K562 (cell line): Measurements from ENCODE around the gene CCR2. TPM values are rescaled to one million over a fixed set of nuclear protein-coding genes. Genes with fewer than 3 reads are reported as not detected.

Experiments used
- ATAC-seq: fragments of 200-7000 bp; cut with Tn5 transposase; 3 replicates; pipeline ENCODE4 v1.9.1; 2020; ENCODE audit warnings: moderate library complexity
- BruUV-seq: library from RNA; stranded (reverse); fragments of 400-500 nt; replicated peaks from 2 replicates; lab custom pipeline; 2021; lab: Mats Ljungman, UMichigan
- CTCF ChIA-PET: fragments of 300-600 bp; formaldehyde crosslinking; extraction: SDS; loops from one replicate; lab custom pipeline; 2021; ENCODE audit warnings: low intra/inter-chr PET ratio; lab: Yijun Ruan, JAX
- POLR2A ChIA-PET: fragments of 300-600, 350-650 bp; sonication (Branson Sonifier 250); formaldehyde crosslinking; extraction: SDS; loops from one replicate; lab custom pipeline; 2021; ENCODE audit warnings: antibody characterized with exemption, inconsistent platforms; lab: Yijun Ruan, JAX
- DNase-seq, 4 experiments: peaks; one replicate each; pipeline versions ENCODE4 v3.0.0 to v3.0.0-alpha.2; 2011 to 2018; ENCODE audit warnings: low spot score in 3 of 4, mixed read lengths in 3 of 4; ENCODE audit errors: extremely low read depth in 1 of 4
- FAIRE-seq: peaks from 2 replicates; lab custom pipeline; 2011; peaks lifted over from hg19 to GRCh38; lab: Jason Lieb, UNC
- H2AFZ ChIP-seq: 2 replicates; pipeline ENCODE4 v1.6.0; 2011; ENCODE audit warnings: low read depth, low read length, control low read depth, inconsistent platforms
- H3K27ac ChIP-seq: fragments of 200-600 bp; 3 replicates; pipeline ENCODE4 v1.8.0; 2011; ENCODE audit warnings: low read depth, mild to moderate bottlenecking, control low read depth, inconsistent platforms, low read length, moderate library complexity, mixed read lengths; ENCODE audit errors: extremely low read depth
- H3K27me3 ChIP-seq, 2 experiments: fragments of 300-600 bp in 1 of 2; 2 replicates in 1 of 2; 3 replicates in 1 of 2; pipeline versions ENCODE4 v1.6.0 to v1.8.0; 2011; ENCODE audit warnings: inconsistent platforms in 2 of 2, low read length in 2 of 2, mild to moderate bottlenecking in 1 of 2, mixed read lengths in 1 of 2, moderate library complexity in 1 of 2; ENCODE audit not compliant: control insufficient read depth in 2 of 2, insufficient read depth in 2 of 2
- H3K36me3 ChIP-seq: fragments of 300-600 bp; 3 replicates; pipeline ENCODE4 v1.8.0; 2011; ENCODE audit warnings: mild to moderate bottlenecking, low read length, inconsistent platforms; ENCODE audit not compliant: control insufficient read depth, insufficient read depth
- H3K4me1 ChIP-seq, 2 experiments: fragments of 200-600 bp in 1 of 2; replicated peaks in 1 of 2; 2 replicates in 1 of 2; 3 replicates in 1 of 2; pipeline versions ENCODE4 v1.5.1 to v1.8.0; 2011; ENCODE audit warnings: inconsistent platforms in 2 of 2, low read length in 2 of 2, mild to moderate bottlenecking in 1 of 2, mixed read lengths in 1 of 2, moderate library complexity in 1 of 2; ENCODE audit not compliant: control insufficient read depth in 2 of 2, insufficient read depth in 2 of 2
- H3K4me2 ChIP-seq: 2 replicates; pipeline ENCODE4 v1.6.1; 2011; ENCODE audit warnings: low read length, control low read depth, inconsistent platforms, mixed read lengths; ENCODE audit not compliant: insufficient read depth
- H3K4me3 ChIP-seq: fragments of 200-600 bp; sonication (generic), shearing (Covaris generic); 2 replicates; pipeline ENCODE4 v1.5.1; 2016; ENCODE audit warnings: control low read depth, inconsistent platforms
- H3K79me2 ChIP-seq: fragments of 200-600 bp; 3 replicates; pipeline ENCODE4 v1.8.0; 2011; ENCODE audit warnings: low read length, inconsistent platforms; ENCODE audit not compliant: control insufficient read depth, insufficient read depth
- H3K9ac ChIP-seq, 2 experiments: 2 replicates each; pipeline versions ENCODE4 v1.6.0 to v1.6.1; 2011; ENCODE audit warnings: low read depth in 2 of 2, low read length in 2 of 2, control low read depth in 1 of 2, inconsistent platforms in 1 of 2, mild to moderate bottlenecking in 1 of 2, mixed read lengths in 1 of 2; ENCODE audit not compliant: insufficient read depth in 1 of 2
- H3K9me1 ChIP-seq: one replicate; pipeline ENCODE4 v1.6.0; 2011; ENCODE audit warnings: inconsistent platforms, mild to moderate bottlenecking, low read length, moderate library complexity; ENCODE audit not compliant: control insufficient read depth, insufficient read depth
- H3K9me3 ChIP-seq: replicated peaks from 2 replicates; pipeline ENCODE4 v1.5.1; 2011; ENCODE audit warnings: low read depth, low read length, inconsistent platforms; ENCODE audit not compliant: control insufficient read depth, insufficient read depth
- H4K20me1 ChIP-seq: replicated peaks from 2 replicates; pipeline ENCODE4 v1.6.1; 2011; ENCODE audit warnings: low read length, inconsistent platforms, mixed read lengths; ENCODE audit not compliant: control insufficient read depth, insufficient read depth
- CCNT2 ChIP-seq: IDR thresholded peaks from 2 replicates; pipeline ENCODE4 v1.6.1; 2011; ENCODE audit warnings: borderline replicate concordance, low read depth, mild to moderate bottlenecking, moderate library complexity, mixed read lengths, low read length; ENCODE audit not compliant: insufficient read length; ENCODE audit errors: extremely low read depth
- HNRNPK ChIP-seq: fragments of 200-400 bp; formaldehyde crosslinking; IDR thresholded peaks from one replicate; pipeline ENCODE4 v1.6.1; 2018; ENCODE audit warnings: mild to moderate bottlenecking, low read depth, low read length; ENCODE audit not compliant: poor library complexity, severe bottlenecking
- ILK ChIP-seq: fragments of 450-650 bp; IDR thresholded peaks from 2 replicates; pipeline ENCODE4 v1.6.1; 2016; ENCODE audit warnings: missing genetic modification characterization, low read depth, mild to moderate bottlenecking, missing compliant biosample characterization, moderate library complexity, borderline replicate concordance
- TCF7L2 ChIP-seq: fragments of 150-350 bp; IDR thresholded peaks from 2 replicates; pipeline ENCODE4 v1.6.1; 2016; ENCODE audit warnings: low read depth, mild to moderate bottlenecking, low read length, moderate library complexity
- TRIM24 ChIP-seq, 2 experiments: fragments of 450-650 bp; IDR thresholded peaks; 2 replicates each; pipeline ENCODE4 v1.6.1; 2016
- USF2 ChIP-seq: sonication (generic); formaldehyde crosslinking; IDR thresholded peaks from 2 replicates; pipeline ENCODE4 v1.5.0; 2020; ENCODE audit warnings: missing genetic modification reagents
- ZBTB33 ChIP-seq: sonication (generic); formaldehyde crosslinking; IDR thresholded peaks from 2 replicates; pipeline ENCODE4 v1.8.1; 2023; ENCODE audit warnings: mild to moderate bottlenecking, missing genetic modification reagents
- WGBS: fragments of 100-300 bp; shearing (Covaris generic); methylation state at CpG from one replicate; pipeline ENCODE4 v1.1.6; 2016; ENCODE audit warnings: low coverage, mixed read lengths; ENCODE audit not compliant: insufficient coverage; ENCODE audit errors: missing lambda C conversion rate; 5-methylcytosine and 5-hydroxymethylcytosine counted together
- in situ Hi-C: fragments of 300-500 bp; cut with MboI; formaldehyde crosslinking; loops from 4 replicates; pipeline ENCODE4 v1.15.0; 2018; ENCODE audit warnings: inconsistent platforms, mixed read lengths
- intact Hi-C: fragments of 100-400 bp; cut with micrococcal nuclease; formaldehyde crosslinking; loops from 2 replicates; pipeline ENCODE4 v1.14.2; 2022
- polyA plus RNA-seq, 8 experiments: library from polyadenylated mRNA; depleted of rRNA in 4 of 8; stranded (reverse) in 5 of 8; unstranded in 3 of 8; fragments of >200 nt; fragmentation: Nextera tagmentation in 2 of 8; fragmentation: Illumina TruSeq in 1 of 8; extraction: Ambion mirVana in 2 of 8; extraction: Trizol in 1 of 8; gene quantifications; 2 replicates each; pipeline versions ENCODE4 v1.2.1 to v1.2.3, GENCODE V29; 2011 to 2014; ENCODE audit warnings: inconsistent platforms in 1 of 8, missing spikeins in 1 of 8
- total RNA-seq, 7 experiments: library from RNA; depleted of rRNA in 6 of 7; stranded (reverse); fragments of >200 nt in 6 of 7; fragmentation: Illumina TruSeq in 2 of 7; extraction: Trizol in 2 of 7; gene quantifications; 2 replicates each; pipeline versions ENCODE4 v1.2.1 to v1.2.3, GENCODE V29; 2011 to 2021; ENCODE audit warnings: low replicate concordance in 1 of 7
- TF ChIP-seq, protein P1 (sequence below): sonication (generic); formaldehyde crosslinking; IDR thresholded peaks from 2 replicates; pipeline ENCODE4 v1.8.0; 2022; ENCODE audit warnings: mild to moderate bottlenecking, missing genetic modification reagents
- TF ChIP-seq, protein P2 (sequence below): fragments of 250-450 bp; sonication (Bioruptor Pico); IDR thresholded peaks from 2 replicates; pipeline ENCODE4 v1.5.0; 2021; ENCODE audit warnings: mild to moderate bottlenecking, moderate library complexity

CCR2 gene
- total and polyA plus RNA-seq, 9 of the 15 experiments (the other 6 are each of a cell fraction or from before 2014, with no cell fraction given), result not detected

- H3K9me1 ChIP-seq, result no peaks in the 10 kb centered on the region
- H3K9me3 ChIP-seq, result no peaks in the 10 kb centered on the region
- POLR2A ChIA-PET, result interaction anchor here (0.5 to 1.5 kb wide), 9 partner anchors 11 to 1213 kb away, joined by 3 to 5 read pairs (median 3); partner anchors contain the start of genes CCR5AS and CCRL2
- H3K4me2 ChIP-seq, result no peak overlapping the region
- no peaks in the 10 kb centered on the region for H3K36me3 ChIP-seq
- H2AFZ ChIP-seq, result no peak overlapping the region
- H3K27ac ChIP-seq, result no peak overlapping the region
- no peak for TF ChIP-seq ILK
- no peak for TF ChIP-seq CCNT2
- no peak for TF ChIP-seq TRIM24 (IDR thresholded peaks at IDR 0.05)
- TF ChIP-seq HNRNPK, result no peak
- TF ChIP-seq, protein P1, sequence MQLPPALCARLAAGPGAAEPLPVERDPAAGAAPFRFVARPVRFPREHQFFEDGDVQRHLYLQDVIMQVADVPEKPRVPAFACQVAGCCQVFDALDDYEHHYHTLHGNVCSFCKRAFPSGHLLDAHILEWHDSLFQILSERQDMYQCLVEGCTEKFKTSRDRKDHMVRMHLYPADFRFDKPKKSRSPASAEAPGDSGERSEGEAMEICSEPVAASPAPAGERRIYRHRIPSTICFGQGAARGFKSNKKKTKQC, result no peak
- no peak for TF ChIP-seq ZBTB33 (CRISPR knock-in tag)
- TF ChIP-seq, protein P2, sequence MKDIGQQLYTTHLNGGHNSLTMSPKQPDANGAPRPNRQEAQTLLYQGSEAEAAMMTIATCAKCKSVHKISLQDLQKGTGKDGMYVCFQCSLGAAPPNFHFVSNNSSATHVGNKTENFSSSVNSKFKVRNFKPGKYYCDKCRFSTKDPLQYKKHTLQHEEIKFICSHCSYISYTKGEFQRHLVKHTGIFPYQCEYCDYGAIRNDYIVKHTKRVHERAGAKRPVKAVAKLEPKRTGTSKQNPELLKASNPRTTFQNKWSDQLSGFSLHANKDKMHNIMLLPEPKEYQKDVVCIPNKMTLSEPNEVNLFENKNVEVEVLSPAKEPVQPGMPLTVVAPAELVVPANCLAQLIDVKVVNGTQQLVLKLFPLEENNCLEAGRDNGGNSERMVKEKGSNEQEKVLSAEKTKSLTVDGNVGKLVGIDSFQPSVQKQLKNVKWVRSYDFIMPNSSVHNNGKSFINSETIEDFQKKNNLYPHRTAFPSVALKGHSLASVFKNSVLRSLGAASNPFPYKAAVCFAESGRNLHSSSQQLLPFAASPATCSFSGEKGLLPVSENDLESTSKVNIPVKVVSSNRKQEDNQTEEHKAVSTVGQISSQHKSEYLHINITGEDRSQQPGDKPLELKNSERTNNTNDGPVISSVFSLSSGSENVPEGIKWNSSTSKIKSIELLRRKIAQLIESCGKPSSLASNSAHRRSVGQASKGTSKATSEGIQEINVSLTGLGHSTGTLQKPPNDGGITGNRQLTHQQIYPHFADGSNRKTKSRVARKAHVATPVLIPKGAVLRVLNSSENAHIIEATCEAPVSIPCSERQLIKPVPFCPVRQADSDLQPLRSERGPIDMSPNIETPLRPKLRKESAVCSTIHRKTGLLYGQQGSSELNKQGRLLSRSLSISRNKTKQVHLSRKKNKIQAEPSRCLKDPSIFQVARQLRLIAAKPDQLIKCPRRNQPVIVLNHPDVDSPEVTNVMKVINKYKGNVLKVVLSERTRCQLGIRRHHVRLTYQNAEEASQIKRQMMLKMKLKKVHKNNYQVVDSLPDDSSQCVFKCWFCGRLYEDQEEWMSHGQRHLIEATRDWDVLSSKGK, result no peak
- no peak for TF ChIP-seq USF2 (CRISPR knock-in tag)
- TF ChIP-seq TCF7L2, result no peak
- H3K4me3 ChIP-seq, result no peak overlapping the region
- no peak for ATAC-seq
- DNase-seq, result no peak
- H3K79me2 ChIP-seq, result no peaks in the 10 kb centered on the region
- H3K4me1 ChIP-seq, result peaks cover 0 to 15% of the 10 kb centered on the region in 2 experiments; a peak in 2 of 5 replicates
- in situ Hi-C loops (no loop called here), intact Hi-C loops (no loop called here)
- BruUV-seq, result no TSS peak
- 6% methylated on average over 6 of the region's 6 CpGs for WGBS
- no peaks in the 10 kb centered on the region for H4K20me1 ChIP-seq
- CTCF ChIA-PET, result no interaction called here
- FAIRE-seq, result no peak
- no peak overlapping the region for H3K9ac ChIP-seq
- H3K27me3 ChIP-seq, result peaks cover 0 to 4% of the 10 kb centered on the region in 2 experiments; a peak in 1 of 5 replicates
These were observed 29.5 kb downstream of the CCR2 start for GRCh38 chr3:46383211-46383950.
